HG02623 (cell line): ENCODE measurements around the gene RHOBTB3.
"Not testable (repeated sequence)": the region's sequence is repeated elsewhere in the genome, so short reads cannot be mapped to it uniquely, and the experiment has no call there.

Experiments used
- ATAC-seq: cut with Tn5 transposase; IDR thresholded peaks from one replicate; pipeline ENCODE4 v1.9.1; 2021; ENCODE audit warnings: moderate library complexity; ENCODE audit not compliant: unreplicated experiment

Gene RHOBTB3

GRCh38 chr5:95712347-95712958, 18.7 kb upstream of the RHOBTB3 start:
- ATAC-seq: no peak

GRCh38 chr5:95713246-95713645, 17.9 kb upstream of the RHOBTB3 start:
- not testable (repeated sequence) for ATAC-seq

- ATAC-seq: no peak
Observed at GRCh38 chr5:95713960-95714710, 17.0 kb upstream of the RHOBTB3 start.

- no peak for ATAC-seq
Observed at GRCh38 chr5:95715799-95716461, 15.2 kb upstream of the RHOBTB3 start.

GRCh38 chr5:95717439-95717838, 13.7 kb upstream of the RHOBTB3 start:
- ATAC-seq: no peak

GRCh38 chr5:95718203-95718602, 12.9 kb upstream of the RHOBTB3 start:
- ATAC-seq: peak; percentile 82

- no peak for ATAC-seq
Observed at GRCh38 chr5:95718738-95719137, 12.4 kb upstream of the RHOBTB3 start.

- ATAC-seq: no peak
Observed at GRCh38 chr5:95720094-95720786, 10.9 kb upstream of the RHOBTB3 start.

- no peak for ATAC-seq
Observed at GRCh38 chr5:95721582-95722295, 9.4 kb upstream of the RHOBTB3 start.

- ATAC-seq: no peak
Observed at GRCh38 chr5:95723632-95724369, 7.3 kb upstream of the RHOBTB3 start.

- ATAC-seq: no peak
Observed at GRCh38 chr5:95725071-95725820, 5.9 kb upstream of the RHOBTB3 start.

GRCh38 chr5:95725937-95726810, 5.0 kb upstream of the RHOBTB3 start:
- no peak for ATAC-seq

GRCh38 chr5:95726811-95727763, 4.0 kb upstream of the RHOBTB3 start:
- no peak for ATAC-seq

- ATAC-seq: no peak
Observed at GRCh38 chr5:95727764-95728191, 3.4 kb upstream of the RHOBTB3 start.

- ATAC-seq: no peak
Observed at GRCh38 chr5:95728494-95729114, 2.5 kb upstream of the RHOBTB3 start.

GRCh38 chr5:95729115-95730010, 1.8 kb upstream of the RHOBTB3 start:
- no peak for ATAC-seq
